Measurements from ENCODE around the gene C19orf47. TPM values are rescaled to one million over a fixed set of nuclear protein-coding genes. Genes with fewer than 3 reads are reported as not detected.
A peak's percentile ranks its signal among the peaks of the same experiment; 100 is the strongest.

The C19orf47 gene
- total RNA-seq, 3 donors from 2014 or later (not counting 1 experiment from before 2014, with no cell fraction given) = 15.2 to 20.2 (median 16.1) TPM

DNA sequence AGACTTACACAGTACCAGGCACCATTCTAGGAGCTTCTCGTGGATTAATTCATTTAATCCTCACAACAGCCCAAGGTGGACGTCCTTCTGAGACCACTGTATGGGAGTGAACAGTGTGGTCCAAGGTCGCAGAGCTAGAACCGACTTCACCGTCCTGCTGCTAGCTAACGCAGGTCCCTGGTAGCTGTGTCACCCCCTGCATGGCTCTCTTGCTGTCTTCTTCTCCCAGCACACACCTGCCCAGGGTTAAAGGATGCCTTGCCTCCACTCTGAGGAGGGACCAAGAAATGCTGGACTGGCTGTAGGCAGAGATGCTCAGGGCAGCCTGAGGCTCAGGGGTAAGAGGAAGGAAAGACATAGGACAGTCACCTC, 66.0 kb downstream of the C19orf47 start:
- ATAC-seq (no peak), DNase-seq (no peak)
- Mint-ChIP-seq H3K4me3 (no peak overlapping the region), H3K36me3 (no peaks in the 10 kb centered on the region), H3K27me3 (ENCODE audit: low read depth in 2 of 2) (no peaks in the 10 kb centered on the region), H3K9me3 (no peaks in the 10 kb centered on the region), H3K27ac (peak overlapping the region; percentile 99), H3K4me1 (peaks cover 57 to 81% of the 10 kb centered on the region in 2 donors)
- 92% methylated on average over 6 of the region's 6 CpGs for WGBS (ENCODE audit: insufficient coverage)
- Histone ChIP-seq H3K27me3 (ENCODE audit: control insufficient read depth, insufficient read depth, low read length) (no peaks in the 10 kb centered on the region), H3K27ac (ENCODE audit: low read length) (peak overlapping the region; percentile 23), H3K4me3 (ENCODE audit: low read length) (no peak overlapping the region), H3K9me3 (ENCODE audit: control insufficient read depth, insufficient read depth, low read length) (no peaks in the 10 kb centered on the region), H3K36me3 (ENCODE audit: control insufficient read depth, insufficient read depth, low read length) (peaks cover 2% of the 10 kb centered on the region), H3K4me1 (ENCODE audit: control insufficient read depth, insufficient read depth, low read length) (peaks cover 76% of the 10 kb centered on the region)
- intact Hi-C loops (cut with micrococcal nuclease) = loop anchor here (5.0 to 10.0 kb wide), 2 partner anchors 65 to 137 kb away; partner anchors contain the start of genes C19orf47 and PLD3
- TF ChIP-seq, protein P1, sequence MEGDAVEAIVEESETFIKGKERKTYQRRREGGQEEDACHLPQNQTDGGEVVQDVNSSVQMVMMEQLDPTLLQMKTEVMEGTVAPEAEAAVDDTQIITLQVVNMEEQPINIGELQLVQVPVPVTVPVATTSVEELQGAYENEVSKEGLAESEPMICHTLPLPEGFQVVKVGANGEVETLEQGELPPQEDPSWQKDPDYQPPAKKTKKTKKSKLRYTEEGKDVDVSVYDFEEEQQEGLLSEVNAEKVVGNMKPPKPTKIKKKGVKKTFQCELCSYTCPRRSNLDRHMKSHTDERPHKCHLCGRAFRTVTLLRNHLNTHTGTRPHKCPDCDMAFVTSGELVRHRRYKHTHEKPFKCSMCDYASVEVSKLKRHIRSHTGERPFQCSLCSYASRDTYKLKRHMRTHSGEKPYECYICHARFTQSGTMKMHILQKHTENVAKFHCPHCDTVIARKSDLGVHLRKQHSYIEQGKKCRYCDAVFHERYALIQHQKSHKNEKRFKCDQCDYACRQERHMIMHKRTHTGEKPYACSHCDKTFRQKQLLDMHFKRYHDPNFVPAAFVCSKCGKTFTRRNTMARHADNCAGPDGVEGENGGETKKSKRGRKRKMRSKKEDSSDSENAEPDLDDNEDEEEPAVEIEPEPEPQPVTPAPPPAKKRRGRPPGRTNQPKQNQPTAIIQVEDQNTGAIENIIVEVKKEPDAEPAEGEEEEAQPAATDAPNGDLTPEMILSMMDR (IDR thresholded peaks at IDR 0.05) = no peak

- Histone ChIP-seq H3K27ac (ENCODE audit: low read length) (no peak overlapping the region), H3K4me1 (ENCODE audit: control insufficient read depth, insufficient read depth, low read length) (peaks cover 76% of the 10 kb centered on the region), H3K27me3 (ENCODE audit: control insufficient read depth, insufficient read depth, low read length) (no peaks in the 10 kb centered on the region), H3K9me3 (ENCODE audit: control insufficient read depth, insufficient read depth, low read length) (no peaks in the 10 kb centered on the region), H3K4me3 (ENCODE audit: low read length) (no peak overlapping the region), H3K36me3 (ENCODE audit: control insufficient read depth, insufficient read depth, low read length) (peaks cover 2% of the 10 kb centered on the region)
- no peak for ATAC-seq
- no peak for DNase-seq
- 86% methylated on average over 11 of the region's 14 CpGs for WGBS (ENCODE audit: insufficient coverage)
- Mint-ChIP-seq H3K36me3 (no peaks in the 10 kb centered on the region), H3K4me3 (peak overlapping the region; percentile 17), H3K27me3 (ENCODE audit: low read depth in 2 of 2) (no peaks in the 10 kb centered on the region), H3K4me1 (peaks cover 58 to 80% of the 10 kb centered on the region in 2 donors), H3K9me3 (no peaks in the 10 kb centered on the region), H3K27ac (peak overlapping the region; percentile 99)
- TF ChIP-seq, protein P1 (IDR thresholded peaks at IDR 0.05) = no peak
- intact Hi-C loops (cut with micrococcal nuclease) = loop anchor here (5.0 to 10.0 kb wide), 2 partner anchors 66 to 137 kb away; partner anchors contain the start of genes C19orf47 and PLD3
These were observed 66.6 kb downstream of the C19orf47 start for GRCh38 chr19:40281381-40282208.

- H3K27ac Mint-ChIP-seq = peak overlapping the region; percentile 99
- intact Hi-C loops (cut with micrococcal nuclease) = loop anchor here (5.0 to 10.0 kb wide), 2 partner anchors 67 to 136 kb away; partner anchors contain the start of genes C19orf47 and PLD3
- Histone ChIP-seq H3K9me3 (ENCODE audit: control insufficient read depth, insufficient read depth, low read length) (no peaks in the 10 kb centered on the region), H3K36me3 (ENCODE audit: control insufficient read depth, insufficient read depth, low read length) (peaks cover 2% of the 10 kb centered on the region), H3K4me1 (ENCODE audit: control insufficient read depth, insufficient read depth, low read length) (peaks cover 68% of the 10 kb centered on the region), H3K4me3 (ENCODE audit: low read length) (no peak overlapping the region), H3K27me3 (ENCODE audit: control insufficient read depth, insufficient read depth, low read length) (no peaks in the 10 kb centered on the region), H3K27ac (ENCODE audit: low read length) (peak overlapping the region; percentile 83)
- no peaks in the 10 kb centered on the region for H3K9me3 Mint-ChIP-seq
- no peaks in the 10 kb centered on the region for H3K27me3 Mint-ChIP-seq (ENCODE audit: low read depth in 2 of 2)
- peak overlapping the region; percentile 85 for H3K4me3 Mint-ChIP-seq
- WGBS (ENCODE audit: insufficient coverage) = 69% methylated on average over 10 of the region's 10 CpGs
- DNase-seq (no peak), ATAC-seq (no peak)
- no peaks in the 10 kb centered on the region for H3K36me3 Mint-ChIP-seq
- H3K4me1 Mint-ChIP-seq = peaks cover 54 to 76% of the 10 kb centered on the region in 2 donors
- TF ChIP-seq, protein P1 (IDR thresholded peaks at IDR 0.05) = no peak
These were observed 67.5 kb downstream of the C19orf47 start for GRCh38 chr19:40280608-40281221.
